Endothelial cell of umbilical vein (primary cell): ENCODE measurements around the gene MEIOB.

ENCODE experiments used
- CTCF ChIP-seq, 2 donors: IDR thresholded peaks; 1 replicate in 1 of 2; 2 replicates in 1 of 2; pipeline ENCODE4 v1.5.1; 2011; ENCODE audit warnings: low read length in 2 of 2, mild to moderate bottlenecking in 2 of 2, moderate library complexity in 2 of 2, control low read depth in 1 of 2, inconsistent platforms in 1 of 2, low read depth in 1 of 2; ENCODE audit not compliant: insufficient read depth in 1 of 2; ENCODE audit errors: extremely low read depth in 1 of 2
- EZH2 ChIP-seq: IDR thresholded peaks from 2 replicates; pipeline ENCODE4 v1.6.1; 2012; ENCODE audit warnings: borderline replicate concordance, low read depth, mild to moderate bottlenecking, moderate library complexity, low read length, inconsistent platforms; ENCODE audit not compliant: severe bottlenecking
- JUN ChIP-seq: IDR thresholded peaks from 2 replicates; pipeline ENCODE4 v1.6.1; 2011; ENCODE audit warnings: borderline replicate concordance, low read depth; ENCODE audit not compliant: insufficient read length, insufficient read depth
- MAX ChIP-seq: IDR thresholded peaks from 2 replicates; pipeline ENCODE4 v1.6.1; 2011; ENCODE audit not compliant: insufficient read depth, insufficient read length
- MYC ChIP-seq: IDR thresholded peaks from one replicate; pipeline ENCODE4 v1.6.1; 2011; ENCODE audit warnings: mild to moderate bottlenecking, low read depth, low read length
- POLR2A ChIP-seq: IDR thresholded peaks from 2 replicates; pipeline ENCODE4 v1.6.1; 2012; ENCODE audit warnings: low read depth, mild to moderate bottlenecking, control low read depth, low read length
- POLR2AphosphoS5 ChIP-seq: IDR thresholded peaks from 2 replicates; pipeline ENCODE4 v1.6.1; 2012; ENCODE audit warnings: low read depth, mild to moderate bottlenecking, control low read depth, low read length, moderate library complexity; ENCODE audit not compliant: insufficient read depth

- TF ChIP-seq CTCF (IDR thresholded peaks at IDR 0.05; ENCODE audit: extremely low read depth in 1 of 2, insufficient read depth in 1 of 2, low read depth in 1 of 2, low read length in 2 of 2) (no peak), POLR2AphosphoS5 (no peak), MAX (no peak), JUN (no peak), EZH2 (no peak), MYC (no peak), POLR2A (no peak)
Measured at GRCh38 chr16:1895949-1896675, 24.1 kb upstream of the MEIOB start.
